Activated T-cell treated with anti-CD3 and anti-CD28 coated beads, Interleukin-2, amount 50 U/mL, for 24 hours (primary cell): ENCODE data around the gene PRR5.
A peak's percentile ranks its signal among the peaks of the same experiment; 100 is the strongest.

Source experiments
- DNase-seq: peaks from one replicate; pipeline ENCODE4 v3.0.0-alpha.2; 2020
- H3K27ac Mint-ChIP-seq: 2 replicates; pipeline ENCODE4 v1.8.0; 2020; ENCODE audit warnings: mild to moderate bottlenecking, mixed read lengths
- H3K27me3 Mint-ChIP-seq: 2 replicates; pipeline ENCODE4 v1.8.0; 2020; ENCODE audit warnings: mixed read lengths
- H3K36me3 Mint-ChIP-seq: 2 replicates; pipeline ENCODE4 v1.8.0; 2020; ENCODE audit warnings: low read depth, mixed read lengths
- H3K4me1 Mint-ChIP-seq: 2 replicates; pipeline ENCODE4 v1.8.0; 2020; ENCODE audit warnings: low read depth, mixed read lengths
- H3K4me3 Mint-ChIP-seq: 2 replicates; pipeline ENCODE4 v1.8.0; 2020; ENCODE audit warnings: mild to moderate bottlenecking, moderate library complexity, mixed read lengths
- H3K9me3 Mint-ChIP-seq: 2 replicates; pipeline ENCODE4 v1.8.0; 2020; ENCODE audit warnings: mixed read lengths

PRR5 gene

GRCh38 chr22:44727709-44728108, 25.7 kb downstream of the PRR5 start:
- Mint-ChIP-seq H3K36me3 (peaks cover 56% of the 10 kb centered on the region), H3K4me3 (no peak overlapping the region), H3K27ac (no peak overlapping the region), H3K9me3 (no peaks in the 10 kb centered on the region), H3K4me1 (peaks cover 11% of the 10 kb centered on the region), H3K27me3 (no peaks in the 10 kb centered on the region)
- no peak for DNase-seq

GRCh38 chr22:44728761-44729324, 26.8 kb downstream of the PRR5 start:
- Mint-ChIP-seq H3K27me3 (no peaks in the 10 kb centered on the region), H3K4me3 (no peak overlapping the region), H3K4me1 (peaks cover 11% of the 10 kb centered on the region), H3K36me3 (peaks cover 57% of the 10 kb centered on the region), H3K9me3 (no peaks in the 10 kb centered on the region), H3K27ac (no peak overlapping the region)
- no peak for DNase-seq

- H3K4me3 Mint-ChIP-seq: no peak overlapping the region
- H3K27me3 Mint-ChIP-seq: no peaks in the 10 kb centered on the region
- no peaks in the 10 kb centered on the region for H3K9me3 Mint-ChIP-seq
- H3K36me3 Mint-ChIP-seq: peaks cover 53% of the 10 kb centered on the region
- DNase-seq: no peak
- H3K27ac Mint-ChIP-seq: no peak overlapping the region
- H3K4me1 Mint-ChIP-seq: peaks cover 11% of the 10 kb centered on the region
Observed at GRCh38 chr22:44729391-44730021, 27.5 kb downstream of the PRR5 start.

GRCh38 chr22:44730022-44730393, 28.0 kb downstream of the PRR5 start:
- no peaks in the 10 kb centered on the region for H3K27me3 Mint-ChIP-seq
- DNase-seq: no peak
- peaks cover 51% of the 10 kb centered on the region for H3K36me3 Mint-ChIP-seq
- H3K9me3 Mint-ChIP-seq: no peaks in the 10 kb centered on the region
- H3K27ac Mint-ChIP-seq: no peak overlapping the region
- no peak overlapping the region for H3K4me3 Mint-ChIP-seq
- H3K4me1 Mint-ChIP-seq: peaks cover 11% of the 10 kb centered on the region

- H3K9me3 Mint-ChIP-seq: no peaks in the 10 kb centered on the region
- no peaks in the 10 kb centered on the region for H3K27me3 Mint-ChIP-seq
- peak overlapping the region; percentile 50 for H3K27ac Mint-ChIP-seq
- no peak for DNase-seq
- H3K4me1 Mint-ChIP-seq: peaks cover 11% of the 10 kb centered on the region
- no peak overlapping the region for H3K4me3 Mint-ChIP-seq
- H3K36me3 Mint-ChIP-seq: peaks cover 46% of the 10 kb centered on the region
Observed at GRCh38 chr22:44730490-44731356, 28.7 kb downstream of the PRR5 start.

GRCh38 chr22:44731357-44731970, 29.5 kb downstream of the PRR5 start:
- Mint-ChIP-seq H3K27me3 (no peaks in the 10 kb centered on the region), H3K4me1 (peaks cover 14% of the 10 kb centered on the region), H3K9me3 (no peaks in the 10 kb centered on the region), H3K4me3 (no peak overlapping the region), H3K27ac (no peak overlapping the region), H3K36me3 (peaks cover 41% of the 10 kb centered on the region)
- no peak for DNase-seq

- Mint-ChIP-seq H3K27ac (no peak overlapping the region), H3K36me3 (peaks cover 40% of the 10 kb centered on the region), H3K27me3 (no peaks in the 10 kb centered on the region), H3K4me3 (no peak overlapping the region), H3K4me1 (peaks cover 14% of the 10 kb centered on the region), H3K9me3 (no peaks in the 10 kb centered on the region)
- no peak for DNase-seq
Observed at GRCh38 chr22:44732017-44732561, 30.1 kb downstream of the PRR5 start.

- no peaks in the 10 kb centered on the region for H3K9me3 Mint-ChIP-seq
- DNase-seq: no peak
- peaks cover 13% of the 10 kb centered on the region for H3K4me1 Mint-ChIP-seq
- H3K27ac Mint-ChIP-seq: no peak overlapping the region
- H3K27me3 Mint-ChIP-seq: no peaks in the 10 kb centered on the region
- no peak overlapping the region for H3K4me3 Mint-ChIP-seq
- peaks cover 35% of the 10 kb centered on the region for H3K36me3 Mint-ChIP-seq
Observed at GRCh38 chr22:44732661-44733060, 30.7 kb downstream of the PRR5 start.

- H3K27ac Mint-ChIP-seq: no peak overlapping the region
- DNase-seq: no peak
Observed at GRCh38 chr22:44733426-44734106, 31.6 kb downstream of the PRR5 start.

GRCh38 chr22:44734278-44734677, 32.3 kb downstream of the PRR5 start:
- no peaks in the 10 kb centered on the region for H3K27me3 Mint-ChIP-seq
- peaks cover 5% of the 10 kb centered on the region for H3K4me1 Mint-ChIP-seq
- H3K4me3 Mint-ChIP-seq: no peak overlapping the region
- H3K27ac Mint-ChIP-seq: peak overlapping the region; percentile 26
- peaks cover 27% of the 10 kb centered on the region for H3K36me3 Mint-ChIP-seq
- no peak for DNase-seq
- no peaks in the 10 kb centered on the region for H3K9me3 Mint-ChIP-seq

More at GRCh38 chr22:44733426-44734106, 31.6 kb downstream of the PRR5 start:
- Mint-ChIP-seq H3K9me3 (no peaks in the 10 kb centered on the region), H3K4me1 (peaks cover 9% of the 10 kb centered on the region), H3K36me3 (peaks cover 31% of the 10 kb centered on the region), H3K27me3 (no peaks in the 10 kb centered on the region), H3K4me3 (no peak overlapping the region)

GRCh38 chr22:44734801-44735517, 33.0 kb downstream of the PRR5 start:
- H3K9me3 Mint-ChIP-seq: no peaks in the 10 kb centered on the region
- H3K4me3 Mint-ChIP-seq: no peak overlapping the region
- H3K36me3 Mint-ChIP-seq: peaks cover 25% of the 10 kb centered on the region
- H3K4me1 Mint-ChIP-seq: peaks cover 3% of the 10 kb centered on the region
- DNase-seq: no peak
- H3K27me3 Mint-ChIP-seq: no peaks in the 10 kb centered on the region
- H3K27ac Mint-ChIP-seq: no peak overlapping the region

- Mint-ChIP-seq H3K9me3 (no peaks in the 10 kb centered on the region), H3K27me3 (no peaks in the 10 kb centered on the region), H3K36me3 (peaks cover 18% of the 10 kb centered on the region), H3K27ac (no peak overlapping the region), H3K4me1 (peaks cover 3% of the 10 kb centered on the region), H3K4me3 (no peak overlapping the region)
- DNase-seq: peak; percentile 92
Observed at GRCh38 chr22:44735518-44736428, 33.8 kb downstream of the PRR5 start.
